Stimulated activated CD8-positive, alpha-beta memory T cell treated with anti-CD3 and anti-CD28 coated beads, Interleukin-12 subunit alpha, Interleukin-12 subunit beta, amount 100 ng/mL, for 24 hours (primary cell): Measurements from ENCODE around the gene G2E3.

ENCODE experiments used
- DNase-seq: peaks from one replicate; pipeline ENCODE4 v3.0.0-alpha.2; 2020; ENCODE audit errors: extremely low read depth

G2E3 gene

DNA sequence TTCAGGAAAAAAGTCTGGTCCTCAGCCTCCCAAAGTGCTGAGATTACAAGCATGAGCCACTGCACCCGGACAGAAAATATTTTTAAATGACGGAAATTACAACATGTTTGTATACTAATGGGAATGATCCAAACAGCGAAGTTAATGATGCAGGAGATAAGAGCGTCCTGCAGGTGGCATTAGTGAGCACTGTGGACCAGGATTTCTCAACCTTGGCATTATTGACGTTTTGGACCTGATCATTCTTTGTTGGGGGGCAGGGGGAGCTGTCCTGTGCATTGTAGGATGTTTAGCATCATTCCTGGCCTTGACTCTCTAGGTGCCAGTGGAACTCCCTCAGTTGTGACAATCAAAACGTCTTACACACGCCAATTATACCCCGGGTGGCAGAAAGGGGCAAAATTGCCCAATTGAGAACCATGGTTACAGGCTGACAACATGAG, 97.3 kb downstream of the G2E3 start:
- DNase-seq, result no peak

DNA sequence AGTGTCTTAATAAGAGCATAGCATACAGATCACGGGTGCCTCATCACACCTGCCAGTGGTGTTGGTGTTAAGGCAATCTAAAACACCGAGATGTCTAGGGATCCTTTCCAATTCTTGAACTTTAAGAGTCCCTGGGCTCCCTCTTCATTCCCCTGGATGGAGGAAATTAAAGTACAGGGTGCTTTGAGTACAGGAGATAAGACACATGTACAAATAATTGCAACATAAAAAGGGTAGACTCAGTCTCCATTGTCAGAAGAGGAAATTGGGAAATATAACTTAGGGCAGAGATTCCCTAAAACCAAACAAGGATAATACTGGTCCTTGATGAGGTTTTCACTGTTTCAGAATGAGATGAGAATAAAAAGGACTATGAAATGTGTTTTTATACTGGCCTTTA, 98.1 kb downstream of the G2E3 start:
- no peak for DNase-seq

DNA sequence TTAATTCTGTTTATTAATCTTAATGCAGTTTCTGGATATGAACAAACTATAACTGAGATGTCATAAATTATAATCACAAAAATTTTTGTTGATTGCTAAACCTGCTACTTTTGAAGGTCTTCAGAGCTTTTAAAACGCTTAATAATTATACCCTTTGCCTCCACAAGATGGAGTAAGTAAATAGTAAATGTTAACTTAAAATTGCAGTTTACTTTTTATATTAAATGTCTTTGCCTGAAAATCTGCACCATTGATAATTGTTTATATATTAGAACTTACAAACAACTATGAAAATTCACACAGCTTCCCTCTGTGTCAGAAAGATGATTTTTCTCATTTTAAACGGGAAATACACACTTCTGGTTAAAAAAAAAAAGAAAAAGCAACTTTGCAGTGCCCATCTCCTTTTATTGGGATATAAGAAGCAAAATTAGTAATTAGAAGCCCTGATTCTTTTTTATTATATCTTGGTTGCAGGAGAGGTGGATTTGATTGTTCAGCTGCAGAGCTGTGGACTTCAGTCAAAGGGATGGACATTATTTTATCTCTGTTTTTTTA, 98.7 kb downstream of the G2E3 start:
- no peak for DNase-seq

DNA sequence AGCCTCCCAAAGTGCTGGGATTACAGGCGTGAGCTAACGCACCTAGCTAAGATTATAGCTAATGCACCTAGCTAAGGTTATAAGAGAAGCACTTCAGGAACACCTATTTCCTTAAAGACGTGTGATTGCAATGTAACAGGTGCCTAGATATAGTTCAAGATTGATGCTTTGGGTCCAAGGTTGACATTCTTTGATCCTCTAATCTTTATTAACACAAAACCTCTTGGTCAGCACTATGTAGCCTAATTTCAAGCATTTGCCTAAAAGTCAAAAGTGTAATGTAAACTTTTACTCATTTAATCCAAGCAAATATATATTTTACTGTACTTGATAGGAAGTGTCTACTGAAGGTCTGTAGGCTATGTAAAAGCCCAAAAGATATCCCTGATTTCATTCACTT, 99.7 kb downstream of the G2E3 start:
- no peak for DNase-seq

DNA sequence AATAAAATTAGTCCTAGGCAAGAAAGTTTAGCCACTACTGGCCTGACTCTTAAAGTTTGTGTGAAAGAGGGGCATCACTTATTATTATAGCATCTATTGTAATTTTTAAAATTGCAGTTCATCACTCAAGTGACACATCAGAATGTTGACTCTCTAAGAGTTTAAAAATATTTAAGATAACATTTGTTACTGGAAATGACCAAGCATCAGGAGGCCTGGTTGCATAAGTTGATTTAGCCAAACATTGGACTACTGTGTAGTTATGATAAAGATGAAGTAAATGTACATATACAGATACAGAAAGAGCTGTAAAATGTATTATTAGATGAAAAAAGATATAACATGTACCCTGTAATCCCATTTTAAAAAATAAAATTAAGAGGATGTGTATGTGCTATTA, 110.6 kb downstream of the G2E3 start:
- no peak for DNase-seq
